Thoracic aorta (tissue), 2 donors: ENCODE measurements around the gene SNAPC4. TPM values are rescaled to one million over a fixed set of nuclear protein-coding genes. Genes with fewer than 3 reads are reported as not detected.

Experiments used
- ATAC-seq: fragments of 150-250 bp; one replicate; pipeline ENCODE4 v1.8.0; 2017; ENCODE audit warnings: low read depth; ENCODE audit not compliant: insufficient number of reproducible peaks, low FRiP score
- DNase-seq: peaks from one replicate; pipeline ENCODE4 v3.0.0-alpha.2; 2020; ENCODE audit warnings: low spot score
- H3K27ac ChIP-seq, 2 donors: fragments of 200-600 bp; sonication (generic); 1 replicate in 1 of 2; 2 replicates in 1 of 2; pipeline ENCODE4 v1.5.1; 2016; ENCODE audit warnings: mild to moderate bottlenecking in 2 of 2, moderate library complexity in 2 of 2
- H3K27me3 ChIP-seq: fragments of 200-600 bp; sonication (generic); replicated peaks from 2 replicates; pipeline ENCODE4 v1.6.0; 2016; ENCODE audit warnings: mild to moderate bottlenecking; ENCODE audit not compliant: insufficient read depth
- H3K36me3 ChIP-seq: fragments of 200-600 bp; sonication (generic); one replicate; pipeline ENCODE4 v1.5.1; 2016
- H3K4me1 ChIP-seq, 2 donors: fragments of 200-600 bp; sonication (generic); 1 replicate in 1 of 2; 2 replicates in 1 of 2; pipeline versions ENCODE4 v1.5.1 to v1.6.0; 2016; ENCODE audit warnings: low read depth in 2 of 2, mild to moderate bottlenecking in 1 of 2; ENCODE audit not compliant: control insufficient read depth in 1 of 2
- H3K4me3 ChIP-seq: fragments of 200-600 bp; sonication (generic); 2 replicates; pipeline ENCODE4 v1.5.1; 2016; ENCODE audit warnings: mild to moderate bottlenecking
- H3K9me3 ChIP-seq: fragments of 200-600 bp; sonication (generic); 2 replicates; pipeline ENCODE4 v1.5.1; 2016
- CTCF ChIP-seq: fragments of 200-600 bp; sonication (generic); IDR thresholded peaks from one replicate; pipeline ENCODE4 v1.5.1; 2019; ENCODE audit warnings: antibody characterized with exemption
- total RNA-seq, 2 donors: library from RNA; depleted of rRNA; stranded (reverse); fragments of >200 nt; gene quantifications; one replicate each; pipeline versions ENCODE4 v1.1.0 to v1.2.3, GENCODE V29; 2016

SNAPC4 gene
- total RNA-seq, 2 donors from 2014 or later = 8.0 to 8.5 TPM

GRCh38 chr9:136383436-136383835 is 16.5 kb downstream of the SNAPC4 start:
- no peak for ATAC-seq
- no peak overlapping the region for H3K27ac ChIP-seq
- no peak overlapping the region for H3K4me3 ChIP-seq
- H3K9me3 ChIP-seq = no peaks in the 10 kb centered on the region
- no peak for DNase-seq
- H3K36me3 ChIP-seq = peaks cover 30% of the 10 kb centered on the region
- no peaks in the 10 kb centered on the region for H3K4me1 ChIP-seq
- no peak for TF ChIP-seq CTCF
- no peaks in the 10 kb centered on the region for H3K27me3 ChIP-seq

DNA sequence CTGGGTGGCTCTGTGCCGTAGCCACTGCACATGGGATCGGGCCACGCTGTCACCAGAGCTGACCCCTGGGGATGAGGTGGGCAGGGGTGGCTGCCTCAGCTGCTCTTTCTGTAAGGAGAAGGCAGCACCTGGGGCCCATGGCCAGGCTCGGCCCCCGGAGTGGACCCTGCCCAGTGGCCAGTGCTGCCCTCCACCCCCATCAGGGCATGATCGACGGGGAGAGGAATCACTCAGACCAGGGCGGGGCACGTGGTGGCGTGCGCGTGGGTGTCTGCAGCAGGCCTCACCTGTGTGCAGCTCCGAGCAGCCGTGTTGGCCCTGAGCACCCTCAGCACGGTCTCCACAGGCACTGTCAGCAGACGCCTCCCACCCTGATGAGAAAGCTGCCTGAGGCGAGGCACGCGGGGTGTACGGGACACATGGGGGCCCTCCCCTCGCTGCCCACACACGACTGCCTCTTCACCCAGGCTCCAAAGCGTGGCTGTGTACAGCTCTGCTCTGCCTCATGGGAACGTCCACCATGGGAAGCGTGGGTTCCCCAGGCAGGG is 17.9 kb downstream of the SNAPC4 start:
- no peak overlapping the region for H3K4me3 ChIP-seq
- no peaks in the 10 kb centered on the region for H3K27me3 ChIP-seq
- no peak for TF ChIP-seq CTCF
- no peaks in the 10 kb centered on the region for H3K4me1 ChIP-seq
- no peak overlapping the region for H3K27ac ChIP-seq
- H3K36me3 ChIP-seq = peaks cover 21% of the 10 kb centered on the region
- H3K9me3 ChIP-seq = no peaks in the 10 kb centered on the region
- no peak for ATAC-seq
- no peak for DNase-seq

- no peak overlapping the region for H3K4me3 ChIP-seq
- H3K27me3 ChIP-seq = no peaks in the 10 kb centered on the region
- no peaks in the 10 kb centered on the region for H3K9me3 ChIP-seq
- H3K4me1 ChIP-seq = no peaks in the 10 kb centered on the region
- no peak for TF ChIP-seq CTCF
- DNase-seq (no peak), ATAC-seq (no peak)
- no peak overlapping the region for H3K27ac ChIP-seq
- H3K36me3 ChIP-seq = peaks cover 17% of the 10 kb centered on the region
These were observed 18.7 kb downstream of the SNAPC4 start for GRCh38 chr9:136381311-136381710.

GRCh38 chr9:136380381-136380780 is 19.6 kb downstream of the SNAPC4 start:
- no peak for DNase-seq
- ATAC-seq = no peak
- H3K27ac ChIP-seq = no peak overlapping the region
- no peak for TF ChIP-seq CTCF
- no peaks in the 10 kb centered on the region for H3K9me3 ChIP-seq
- no peaks in the 10 kb centered on the region for H3K4me1 ChIP-seq
- no peak overlapping the region for H3K4me3 ChIP-seq
- H3K36me3 ChIP-seq = peaks cover 17% of the 10 kb centered on the region
- H3K27me3 ChIP-seq = no peaks in the 10 kb centered on the region

DNA sequence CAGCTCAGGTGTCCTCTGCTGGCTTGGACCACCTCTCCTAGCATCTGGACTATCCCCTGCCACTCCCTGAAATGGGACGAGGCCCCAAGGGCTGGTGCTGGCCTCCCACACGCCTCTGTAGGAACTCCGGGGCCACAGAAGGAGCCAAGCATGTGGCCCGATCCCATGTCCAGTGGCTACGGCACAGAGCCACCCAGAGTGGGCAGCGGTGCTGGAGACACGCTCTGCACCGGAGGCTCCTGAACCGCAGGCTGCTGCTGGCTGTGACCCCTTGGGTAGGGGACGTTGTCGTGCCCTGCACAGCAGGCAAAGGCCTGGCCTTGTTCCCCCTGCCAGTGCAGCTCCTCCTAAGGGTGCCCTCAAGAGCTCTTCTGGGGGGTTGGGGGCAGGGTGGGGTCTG is 20.1 kb downstream of the SNAPC4 start:
- no peak for ATAC-seq
- Histone ChIP-seq H3K27ac (no peak overlapping the region), H3K4me3 (no peak overlapping the region), H3K9me3 (no peaks in the 10 kb centered on the region), H3K36me3 (peaks cover 17% of the 10 kb centered on the region), H3K4me1 (no peaks in the 10 kb centered on the region), H3K27me3 (no peaks in the 10 kb centered on the region)
- no peak for TF ChIP-seq CTCF
- DNase-seq = no peak
